Peyer's patch (tissue), 4 donors: Measurements from ENCODE around the gene EDC4. TPM values are rescaled to one million over a fixed set of nuclear protein-coding genes. Genes with fewer than 3 reads are reported as not detected.
"Not testable (repeated sequence)": the region's sequence is repeated elsewhere in the genome, so short reads cannot be mapped to it uniquely, and the experiment has no call there.

ENCODE experiments used
- DNase-seq, 3 donors: peaks; one replicate each; pipeline ENCODE4 v3.0.0-alpha.2; 2017 to 2019
- H3K27ac ChIP-seq, 4 donors: fragments of 200-600 bp; sonication (generic); one replicate each; pipeline ENCODE4 v1.5.1; 2016 to 2019
- H3K27me3 ChIP-seq, 2 donors: fragments of 200-600 bp; sonication (generic); one replicate each; pipeline ENCODE4 v1.5.1; 2019
- H3K36me3 ChIP-seq, 3 donors: fragments of 200-600 bp; sonication (generic); one replicate each; pipeline ENCODE4 v1.5.1; 2016 to 2019
- H3K4me1 ChIP-seq, 4 donors: fragments of 200-600 bp; sonication (generic); one replicate each; pipeline ENCODE4 v1.5.1; 2016 to 2019
- H3K4me3 ChIP-seq, 4 donors: fragments of 200-600 bp; sonication (generic); 1 replicate in 3 of 4; 2 replicates in 1 of 4; pipeline ENCODE4 v1.5.1; 2016 to 2019; ENCODE audit warnings: mild to moderate bottlenecking in 1 of 4
- H3K9me3 ChIP-seq, 4 donors: fragments of 200-600 bp; sonication (generic); one replicate each; pipeline ENCODE4 v1.5.1; 2016 to 2019; ENCODE audit warnings: mild to moderate bottlenecking in 1 of 4
- CTCF ChIP-seq, 6 experiments: fragments of 450-650 bp in 4 of 6; fragments of 200-600 bp in 2 of 6; sonication (generic) in 1 of 6; IDR thresholded peaks; one replicate each; pipeline ENCODE4 v1.5.1; 2017 to 2019; ENCODE audit warnings: antibody characterized with exemption in 6 of 6, mild to moderate bottlenecking in 3 of 6, moderate library complexity in 1 of 6
- POLR2A ChIP-seq, 2 donors: fragments of 450-650 bp; IDR thresholded peaks; one replicate each; pipeline ENCODE4 v1.5.1; 2017; ENCODE audit warnings: antibody characterized with exemption in 2 of 2, mild to moderate bottlenecking in 2 of 2, moderate library complexity in 2 of 2
- total RNA-seq, 4 donors: library from RNA; depleted of rRNA; stranded (reverse); fragments of >200 nt; gene quantifications; one replicate each; pipeline ENCODE4 v1.1.0, GENCODE V29; 2016

The EDC4 gene
- total RNA-seq, 4 donors from 2014 or later, result 94.2 to 154 (median 114) TPM

DNA sequence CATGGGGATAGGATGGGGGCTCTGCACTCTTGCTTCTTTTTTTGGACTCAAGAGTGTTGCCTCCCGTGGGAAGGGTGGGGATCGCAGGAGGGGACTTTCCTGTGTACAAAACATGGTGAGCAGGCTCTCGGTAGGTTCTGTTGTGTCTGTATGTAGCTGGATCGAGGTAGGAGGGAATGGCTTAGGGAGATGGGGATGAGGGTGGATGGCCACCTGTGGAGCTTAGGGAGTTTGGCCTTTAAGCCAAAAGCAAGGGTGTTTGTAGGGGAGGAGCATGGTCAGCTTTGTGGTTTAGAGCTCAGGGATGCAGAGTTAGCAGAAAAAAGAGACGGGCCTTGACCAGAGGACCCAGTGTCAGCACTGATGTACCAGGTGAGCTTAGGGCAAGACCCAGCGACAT, 11.0 kb upstream of the EDC4 start:
- no peak for DNase-seq
- peaks cover 0 to 18% (median 0%) of the 10 kb centered on the region in 3 donors for H3K36me3 ChIP-seq
- H3K27me3 ChIP-seq, result no peaks in the 10 kb centered on the region
- peak overlapping the region in 1 of 4 donors; percentile 29 for H3K27ac ChIP-seq
- TF ChIP-seq POLR2A (IDR thresholded peaks at IDR 0.05) (no peak), CTCF (IDR thresholded peaks at IDR 0.05) (no peak)
- H3K9me3 ChIP-seq, result no peaks in the 10 kb centered on the region
- H3K4me3 ChIP-seq, result no peak overlapping the region
- H3K4me1 ChIP-seq, result peaks cover 0 to 44% (median 1%) of the 10 kb centered on the region in 4 donors

- Histone ChIP-seq H3K9me3 (no peaks in the 10 kb centered on the region), H3K36me3 (peaks cover 0 to 28% (median 0%) of the 10 kb centered on the region in 3 donors), H3K27me3 (no peaks in the 10 kb centered on the region), H3K4me1 (peaks cover 0 to 36% (median 0%) of the 10 kb centered on the region in 4 donors), H3K27ac (peak overlapping the region in 2 of 4 donors; percentile 27 to 63), H3K4me3 (no peak overlapping the region)
- DNase-seq, result no peak
- TF ChIP-seq CTCF (IDR thresholded peaks at IDR 0.05) (no peak), POLR2A (IDR thresholded peaks at IDR 0.05) (no peak)
These were observed 9.9 kb upstream of the EDC4 start for GRCh38 chr16:67862623-67863583.

DNA sequence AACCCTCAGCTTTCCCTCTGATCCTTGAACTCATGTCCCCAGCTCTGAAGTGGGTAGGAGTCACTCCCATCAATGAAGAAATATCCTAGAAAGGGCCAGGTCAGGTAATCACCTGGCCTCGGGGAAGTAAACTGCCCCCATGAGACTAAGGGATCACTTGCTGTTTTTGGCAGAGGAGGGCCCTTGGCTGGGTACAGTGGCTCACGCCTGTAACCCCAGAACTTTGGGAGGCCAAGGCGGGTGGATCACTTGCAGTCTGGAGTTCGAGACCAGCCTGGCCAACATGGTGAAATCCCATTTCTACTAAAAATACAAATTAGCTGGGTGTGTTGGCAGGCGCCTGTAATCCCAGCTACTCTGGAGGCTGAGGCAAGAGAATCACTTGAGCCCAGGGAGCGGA, 8.8 kb upstream of the EDC4 start:
- not testable (repeated sequence) for DNase-seq, H3K4me3 ChIP-seq, H3K27me3 ChIP-seq, H3K9me3 ChIP-seq
- Histone ChIP-seq H3K4me1 (peaks cover 0 to 24% (median 0%) of the 10 kb centered on the region in 4 donors), H3K27ac (peak overlapping the region in 1 of 4 donors; percentile 63), H3K36me3 (peaks cover 0 to 40% (median 0%) of the 10 kb centered on the region in 3 donors)

DNA sequence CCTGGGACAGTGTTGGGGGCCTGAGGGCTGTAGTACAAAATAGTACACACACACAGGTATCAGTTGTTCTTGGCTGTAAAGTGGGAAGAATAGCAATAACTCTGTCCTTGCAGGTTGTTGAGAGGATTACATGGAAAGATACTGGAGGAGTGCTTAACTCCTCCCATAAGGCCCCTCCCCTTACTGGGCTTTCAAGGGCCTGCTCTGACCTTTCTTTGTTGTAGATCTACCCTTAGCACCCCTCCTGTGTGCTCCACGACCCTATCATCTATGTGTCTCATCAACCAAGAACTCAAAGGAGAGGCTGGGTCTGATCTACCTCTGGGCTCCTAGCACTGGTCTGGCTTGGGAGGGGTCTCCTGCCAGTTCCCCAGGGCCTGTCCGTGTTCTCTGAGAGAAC, 8.3 kb upstream of the EDC4 start:
- DNase-seq, result no peak
- no peak for TF ChIP-seq POLR2A (IDR thresholded peaks at IDR 0.05)
- TF ChIP-seq CTCF (IDR thresholded peaks at IDR 0.05), result no peak
- Histone ChIP-seq H3K4me3 (no peak overlapping the region), H3K27me3 (no peaks in the 10 kb centered on the region), H3K36me3 (peaks cover 0 to 45% (median 0%) of the 10 kb centered on the region in 3 donors), H3K4me1 (peaks cover 0 to 24% (median 0%) of the 10 kb centered on the region in 4 donors), H3K27ac (no peak overlapping the region), H3K9me3 (no peaks in the 10 kb centered on the region)

DNA sequence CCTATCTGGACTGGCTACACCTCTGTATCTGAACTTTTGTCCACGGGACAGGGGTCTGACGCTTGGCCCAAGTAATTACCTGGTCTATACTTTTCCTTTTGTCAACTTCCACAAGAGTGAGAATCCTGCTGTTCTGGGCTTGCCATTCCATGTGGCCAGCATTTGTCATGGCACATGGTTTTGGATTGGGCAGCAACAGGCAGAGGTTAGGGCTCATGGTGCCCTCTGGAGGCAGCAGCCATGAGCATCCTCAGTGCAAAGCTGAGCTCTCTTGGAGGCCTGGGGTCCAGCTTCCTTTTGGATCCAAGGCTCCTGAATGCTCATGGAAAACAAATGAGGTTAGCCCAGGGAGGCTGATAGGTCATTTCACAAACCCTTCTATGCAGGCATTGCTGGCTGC, 7.5 kb upstream of the EDC4 start:
- H3K9me3 ChIP-seq, result no peaks in the 10 kb centered on the region
- no peaks in the 10 kb centered on the region for H3K27me3 ChIP-seq
- no peak overlapping the region for H3K4me3 ChIP-seq
- peaks cover 0 to 51% (median 0%) of the 10 kb centered on the region in 3 donors for H3K36me3 ChIP-seq
- DNase-seq, result peak in 1 of 3 donors; percentile 62
- no peak overlapping the region for H3K27ac ChIP-seq
- TF ChIP-seq CTCF (IDR thresholded peaks at IDR 0.05) (peak in 4 of 6 experiments; percentile 8 to 70 (median 60)), POLR2A (IDR thresholded peaks at IDR 0.05) (no peak)
- peaks cover 0 to 24% (median 0%) of the 10 kb centered on the region in 4 donors for H3K4me1 ChIP-seq

GRCh38 chr16:67868290-67868689, 4.6 kb upstream of the EDC4 start:
- TF ChIP-seq POLR2A (IDR thresholded peaks at IDR 0.05), result no peak
- TF ChIP-seq CTCF (IDR thresholded peaks at IDR 0.05), result no peak
- DNase-seq, result no peak
- Histone ChIP-seq H3K27ac (no peak overlapping the region), H3K9me3 (no peaks in the 10 kb centered on the region), H3K4me3 (no peak overlapping the region), H3K27me3 (no peaks in the 10 kb centered on the region), H3K4me1 (peaks cover 0 to 19% (median under 1%) of the 10 kb centered on the region in 4 donors), H3K36me3 (peaks cover 0 to 55% (median 0%) of the 10 kb centered on the region in 3 donors)
